HepG2 (cell line): ENCODE data around the gene DDX17. TPM values are rescaled to one million over a fixed set of nuclear protein-coding genes. Genes with fewer than 3 reads are reported as not detected.

Experiments
- ATAC-seq: fragments of 200-7000 bp; cut with Tn5 transposase; 3 replicates; pipeline ENCODE4 v1.9.1; 2020; ENCODE audit warnings: mild to moderate bottlenecking, moderate library complexity
- BruUV-seq: library from RNA; stranded (reverse); fragments of 400-500 nt; replicated peaks from 2 replicates; lab custom pipeline; 2021; lab: Mats Ljungman, UMichigan
- CTCF ChIA-PET: fragments of 300-600 bp; formaldehyde crosslinking; extraction: SDS; loops from one replicate; lab custom pipeline; 2021; ENCODE audit warnings: low total read pairs, inconsistent platforms, low intra/inter-chr PET ratio; lab: Yijun Ruan, JAX
- POLR2A ChIA-PET: fragments of 350-600 bp; sonication (Branson Sonifier 250); formaldehyde crosslinking; loops from one replicate; lab custom pipeline; 2020; ENCODE audit warnings: antibody characterized with exemption, inconsistent platforms; lab: Yijun Ruan, JAX
- DNase-seq: peaks from one replicate; pipeline ENCODE4 v3.0.0-alpha.2; 2015; ENCODE audit warnings: low spot score
- FAIRE-seq: peaks from 3 replicates; lab custom pipeline; 2011; peaks lifted over from hg19 to GRCh38; lab: Jason Lieb, UNC
- H2AFZ ChIP-seq: one replicate; pipeline ENCODE4 v1.6.1; 2011; ENCODE audit warnings: low read length, inconsistent platforms
- H3K27ac ChIP-seq: fragments of 300-600 bp; 3 replicates; pipeline ENCODE4 v1.8.0; 2011; ENCODE audit warnings: mixed run types, mild to moderate bottlenecking, mixed read lengths, low read length, inconsistent platforms; ENCODE audit not compliant: insufficient read depth; ENCODE audit errors: extremely low read length
- H3K27me3 ChIP-seq, 2 experiments: fragments of 200-600 bp in 1 of 2; 2 replicates in 1 of 2; 3 replicates in 1 of 2; pipeline versions ENCODE4 v1.6.0 to v1.8.0; 2011; ENCODE audit warnings: low read length in 2 of 2, mild to moderate bottlenecking in 2 of 2, moderate library complexity in 2 of 2, inconsistent platforms in 1 of 2; ENCODE audit not compliant: insufficient read depth in 2 of 2, control insufficient read depth in 1 of 2
- H3K36me3 ChIP-seq, 2 experiments: fragments of 200-600 bp in 1 of 2; replicated peaks in 1 of 2; 2 replicates in 1 of 2; 3 replicates in 1 of 2; pipeline versions ENCODE4 v1.5.1 to v1.8.0; 2011; ENCODE audit warnings: low read length in 2 of 2, inconsistent platforms in 1 of 2; ENCODE audit not compliant: insufficient read depth in 2 of 2, control insufficient read depth in 1 of 2
- H3K4me1 ChIP-seq: 2 replicates; pipeline ENCODE4 v1.5.1; 2012; ENCODE audit warnings: low read length, inconsistent platforms; ENCODE audit not compliant: insufficient read depth
- H3K4me2 ChIP-seq: 2 replicates; pipeline ENCODE4 v1.6.0; 2011; ENCODE audit warnings: low read depth, low read length, inconsistent platforms
- H3K4me3 ChIP-seq, 3 experiments: fragments of 200-600 bp in 1 of 3; sonication (generic), shearing (Covaris generic) in 1 of 3; replicated peaks in 1 of 3; 2 replicates each; pipeline ENCODE4 v1.5.1; 2011 to 2016; ENCODE audit warnings: low read length in 3 of 3, inconsistent platforms in 2 of 3, low read depth in 2 of 3, mild to moderate bottlenecking in 2 of 3, control low read depth in 1 of 3, mixed read lengths in 1 of 3; ENCODE audit not compliant: insufficient read depth in 1 of 3
- H3K79me2 ChIP-seq: one replicate; pipeline ENCODE4 v1.6.1; 2011; ENCODE audit warnings: low read length, inconsistent platforms; ENCODE audit not compliant: insufficient read depth
- H3K9ac ChIP-seq: 2 replicates; pipeline ENCODE4 v1.6.0; 2011; ENCODE audit warnings: mild to moderate bottlenecking, low read depth, low read length, inconsistent platforms; ENCODE audit not compliant: insufficient read depth
- H3K9me3 ChIP-seq: 2 replicates; pipeline ENCODE4 v1.5.1; 2012; ENCODE audit warnings: mild to moderate bottlenecking, low read length
- H4K20me1 ChIP-seq: 2 replicates; pipeline ENCODE4 v1.6.0; 2011; ENCODE audit warnings: inconsistent platforms, mild to moderate bottlenecking, low read length, moderate library complexity; ENCODE audit not compliant: insufficient read depth
- EZH2 ChIP-seq: conservative IDR thresholded peaks from 2 replicates; pipeline ENCODE4 v1.6.1; 2012; ENCODE audit warnings: mild to moderate bottlenecking, low read depth, low read length, moderate library complexity
- FOXP1 ChIP-seq, 2 experiments: fragments of 450-650 bp in 1 of 2; IDR thresholded peaks; 2 replicates each; pipeline ENCODE4 v1.6.1; 2017 to 2018; ENCODE audit warnings: antibody characterized with exemption in 1 of 2
- MED8 ChIP-seq: sonication (generic); formaldehyde crosslinking; IDR thresholded peaks from 2 replicates; pipeline ENCODE4 v1.8.1; 2023; ENCODE audit warnings: mild to moderate bottlenecking, missing genetic modification reagents; ENCODE audit not compliant: insufficient replicate concordance
- ZNF629 ChIP-seq: sonication (generic); formaldehyde crosslinking; conservative IDR thresholded peaks from 2 replicates; pipeline ENCODE4 v1.5.0; 2020; ENCODE audit warnings: missing genetic modification reagents
- ZNF83 ChIP-seq: sonication (generic); formaldehyde crosslinking; IDR thresholded peaks from 2 replicates; pipeline ENCODE4 v1.4.0; 2020; ENCODE audit warnings: missing genetic modification reagents, mild to moderate bottlenecking, borderline replicate concordance
- WGBS: methylation state at CpG from one replicate; pipeline ENCODE4 v1.1.6; 2017; ENCODE audit warnings: low lambda C conversion rate; 5-methylcytosine and 5-hydroxymethylcytosine counted together
- in situ Hi-C: cut with HindIII; loops from 2 replicates; pipeline ENCODE4 v1.10.0; 2017; ENCODE audit warnings: low pct_unique_long_range_greater_than_20kb; ENCODE audit not compliant: extremely low pct_ligation_motif_present
- intact Hi-C: fragments of 100-400 bp; cut with micrococcal nuclease; formaldehyde crosslinking; loops from one replicate; pipeline ENCODE4 v1.10.0; 2022; ENCODE audit not compliant: unreplicated experiment
- polyA plus RNA-seq, 8 experiments: library from polyadenylated mRNA; depleted of rRNA in 3 of 8; stranded (reverse) in 7 of 8; unstranded in 1 of 8; fragments of >200 nt; fragmentation: Illumina TruSeq in 4 of 8; extraction: Trizol in 4 of 8; gene quantifications; 2 replicates each; pipeline versions ENCODE4 v1.2.1 to v1.2.3, GENCODE V29; 2011 to 2016; ENCODE audit warnings: low read depth in 4 of 8, missing spikeins in 1 of 8, mixed read lengths in 1 of 8; ENCODE audit not compliant: insufficient read depth in 1 of 8
- total RNA-seq, 5 experiments: library from RNA; depleted of rRNA; stranded (reverse); fragments of >200 nt; fragmentation: Illumina TruSeq; extraction: Trizol; gene quantifications; 2 replicates each; pipeline ENCODE4 v1.2.3, GENCODE V29; 2016; ENCODE audit warnings: low read depth in 1 of 5
- TF ChIP-seq, protein P1 (sequence below): sonication (generic); formaldehyde crosslinking; conservative IDR thresholded peaks from 2 replicates; pipeline ENCODE4 v1.4.0; 2020; ENCODE audit warnings: missing genetic modification reagents
- TF ChIP-seq, protein P2 (sequence below): sonication (generic); formaldehyde crosslinking; IDR thresholded peaks from 2 replicates; pipeline ENCODE4 v1.8.0; 2022; ENCODE audit warnings: mild to moderate bottlenecking, missing genetic modification reagents, borderline replicate concordance

The DDX17 gene
- total and polyA plus RNA-seq, 2 of the 13 experiments (the other 11 are each of a cell fraction or from before 2014, with no cell fraction given) = 238 to 344 TPM

DNA sequence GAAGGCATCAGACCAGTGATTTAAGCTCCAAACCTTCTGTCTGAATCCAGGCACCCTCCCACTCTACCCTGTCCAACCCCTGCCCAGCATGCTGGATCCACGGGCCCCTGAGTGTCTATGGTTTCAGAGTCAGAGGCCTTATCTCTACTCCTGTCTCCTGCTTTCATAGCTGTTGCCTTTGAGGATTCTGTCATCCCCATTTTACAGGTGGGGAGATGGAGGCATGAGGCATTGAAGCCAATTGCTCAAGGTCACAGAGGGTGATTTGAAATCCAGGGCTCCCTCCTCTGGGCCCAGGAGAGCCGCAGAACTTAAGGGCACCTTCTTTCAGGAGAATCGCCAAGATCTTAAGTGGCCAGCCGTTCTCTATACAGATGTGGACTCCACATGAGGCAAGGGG, 54.2 kb downstream of the DDX17 start:
- H3K4me1 ChIP-seq = peaks cover 11% of the 10 kb centered on the region
- no peak overlapping the region for H3K4me2 ChIP-seq
- FAIRE-seq = no peak
- ChIA-PET CTCF (no interaction called here), POLR2A (no interaction called here)
- H3K36me3 ChIP-seq = no peaks in the 10 kb centered on the region
- 7% methylated on average over 1 of the region's 4 CpGs for WGBS
- BruUV-seq = no TSS peak
- no peak overlapping the region for H3K4me3 ChIP-seq
- H3K27ac ChIP-seq = no peak overlapping the region
- TF ChIP-seq EZH2 = peak; percentile 17; the same call in 1 of the 2 replicates
- TF ChIP-seq ZNF629 (CRISPR knock-in tag) = peak; percentile 52; the same call in 1 of the 2 replicates
- no peak for TF ChIP-seq ZNF83 (CRISPR knock-in tag)
- in situ Hi-C loops = no loop called here
- H3K79me2 ChIP-seq = no peaks in the 10 kb centered on the region
- no peaks in the 10 kb centered on the region for H4K20me1 ChIP-seq
- H3K27me3 ChIP-seq = peaks cover 20 to 68% of the 10 kb centered on the region in 2 experiments
- no peak overlapping the region for H3K9ac ChIP-seq
- no peak for ATAC-seq
- H3K9me3 ChIP-seq = no peaks in the 10 kb centered on the region
- intact Hi-C loops = no loop called here
- H2AFZ ChIP-seq = no peak overlapping the region
- no peak for DNase-seq

DNA sequence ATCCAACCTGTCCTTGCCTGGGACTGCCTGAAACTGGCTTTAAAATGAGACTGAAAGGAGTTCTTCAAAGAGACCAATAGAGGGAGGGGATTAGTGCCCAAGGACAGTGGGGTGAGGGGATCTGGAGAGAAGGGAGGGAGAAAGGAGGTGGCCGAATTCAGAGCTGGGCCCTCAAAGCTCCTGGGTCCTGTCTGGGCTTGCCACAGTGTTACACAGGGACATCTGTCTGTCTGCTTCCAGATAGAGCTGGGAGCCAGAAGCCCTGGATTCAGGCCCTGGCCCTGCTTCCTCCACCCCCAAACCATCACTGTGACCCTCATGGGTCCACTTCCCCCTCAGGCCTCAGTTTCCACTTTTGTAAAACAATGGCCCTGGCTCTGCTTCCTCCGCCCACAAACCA, 54.7 kb downstream of the DDX17 start:
- Histone ChIP-seq H3K4me2 (no peak overlapping the region), H3K79me2 (no peaks in the 10 kb centered on the region), H4K20me1 (no peaks in the 10 kb centered on the region), H3K9ac (no peak overlapping the region), H3K4me3 (no peak overlapping the region), H3K27me3 (peaks cover 18 to 66% of the 10 kb centered on the region in 2 experiments), H2AFZ (no peak overlapping the region), H3K36me3 (no peaks in the 10 kb centered on the region), H3K4me1 (peaks cover 10% of the 10 kb centered on the region), H3K9me3 (no peaks in the 10 kb centered on the region), H3K27ac (no peak overlapping the region)
- 0 out of 2 replicates have a peak, but pooled peaks have one; percentile 35 for TF ChIP-seq EZH2
- TF ChIP-seq, protein P1, sequence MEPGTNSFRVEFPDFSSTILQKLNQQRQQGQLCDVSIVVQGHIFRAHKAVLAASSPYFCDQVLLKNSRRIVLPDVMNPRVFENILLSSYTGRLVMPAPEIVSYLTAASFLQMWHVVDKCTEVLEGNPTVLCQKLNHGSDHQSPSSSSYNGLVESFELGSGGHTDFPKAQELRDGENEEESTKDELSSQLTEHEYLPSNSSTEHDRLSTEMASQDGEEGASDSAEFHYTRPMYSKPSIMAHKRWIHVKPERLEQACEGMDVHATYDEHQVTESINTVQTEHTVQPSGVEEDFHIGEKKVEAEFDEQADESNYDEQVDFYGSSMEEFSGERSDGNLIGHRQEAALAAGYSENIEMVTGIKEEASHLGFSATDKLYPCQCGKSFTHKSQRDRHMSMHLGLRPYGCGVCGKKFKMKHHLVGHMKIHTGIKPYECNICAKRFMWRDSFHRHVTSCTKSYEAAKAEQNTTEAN (CRISPR knock-in tag) = no peak
- TF ChIP-seq, protein P2, sequence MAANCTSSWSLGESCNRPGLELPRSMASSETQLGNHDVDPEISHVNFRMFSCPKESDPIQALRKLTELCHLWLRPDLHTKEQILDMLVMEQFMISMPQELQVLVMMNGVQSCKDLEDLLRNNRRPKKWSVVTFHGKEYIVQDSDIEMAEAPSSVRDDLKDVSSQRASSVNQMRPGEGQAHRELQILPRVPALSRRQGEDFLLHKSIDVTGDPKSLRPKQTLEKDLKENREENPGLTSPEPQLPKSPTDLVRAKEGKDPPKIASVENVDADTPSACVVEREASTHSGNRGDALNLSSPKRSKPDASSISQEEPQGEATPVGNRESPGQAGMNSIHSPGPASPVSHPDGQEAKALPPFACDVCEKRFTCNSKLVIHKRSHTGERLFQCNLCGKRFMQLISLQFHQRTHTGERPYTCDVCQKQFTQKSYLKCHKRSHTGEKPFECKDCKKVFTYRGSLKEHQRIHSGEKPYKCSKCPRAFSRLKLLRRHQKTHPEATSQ (CRISPR knock-in tag) = no peak
- TF ChIP-seq MED8 (CRISPR knock-in tag) = no peak
- no peak for TF ChIP-seq FOXP1 (IDR thresholded peaks at IDR 0.05)
- TF ChIP-seq FOXP1 (CRISPR knock-in tag; IDR thresholded peaks at IDR 0.05) = no peak
- no peak for ATAC-seq
- no peak for FAIRE-seq
- 46% methylated on average over 2 of the region's 2 CpGs for WGBS
- intact Hi-C loops (no loop called here), in situ Hi-C loops (no loop called here)
- no TSS peak for BruUV-seq
- ChIA-PET POLR2A (no interaction called here), CTCF (no interaction called here)
- DNase-seq = no peak
